ENCODE measurements around the gene TFF1.

The TFF1 gene

GRCh38 chr21:42376338-42376982 lies 10.1 kb upstream of the TFF1 start:
- Histone ChIP-seq H3K36me3 (replicated peaks; ENCODE audit: low read depth, low read length) (no peaks in the 10 kb centered on the region), H4K20me1 (ENCODE audit: insufficient read depth, low read length) (no peaks in the 10 kb centered on the region), H3K4me1 (ENCODE audit: low read length) (no peaks in the 10 kb centered on the region), H3K9ac (ENCODE audit: low read length) (no peak overlapping the region), H3K79me2 (ENCODE audit: low read length) (no peaks in the 10 kb centered on the region), H3K4me3 (ENCODE audit: low read length) (no peak overlapping the region), H2AFZ (ENCODE audit: low read depth, low read length) (no peak overlapping the region), H3K9me3 (ENCODE audit: insufficient read depth, low read length) (no peaks in the 10 kb centered on the region), H3K27me3 (ENCODE audit: low read depth, low read length) (no peaks in the 10 kb centered on the region), H3K27ac (ENCODE audit: low read length) (no peak overlapping the region), H3K4me2 (ENCODE audit: low read length) (no peak overlapping the region)
- TF ChIP-seq, protein P1, sequence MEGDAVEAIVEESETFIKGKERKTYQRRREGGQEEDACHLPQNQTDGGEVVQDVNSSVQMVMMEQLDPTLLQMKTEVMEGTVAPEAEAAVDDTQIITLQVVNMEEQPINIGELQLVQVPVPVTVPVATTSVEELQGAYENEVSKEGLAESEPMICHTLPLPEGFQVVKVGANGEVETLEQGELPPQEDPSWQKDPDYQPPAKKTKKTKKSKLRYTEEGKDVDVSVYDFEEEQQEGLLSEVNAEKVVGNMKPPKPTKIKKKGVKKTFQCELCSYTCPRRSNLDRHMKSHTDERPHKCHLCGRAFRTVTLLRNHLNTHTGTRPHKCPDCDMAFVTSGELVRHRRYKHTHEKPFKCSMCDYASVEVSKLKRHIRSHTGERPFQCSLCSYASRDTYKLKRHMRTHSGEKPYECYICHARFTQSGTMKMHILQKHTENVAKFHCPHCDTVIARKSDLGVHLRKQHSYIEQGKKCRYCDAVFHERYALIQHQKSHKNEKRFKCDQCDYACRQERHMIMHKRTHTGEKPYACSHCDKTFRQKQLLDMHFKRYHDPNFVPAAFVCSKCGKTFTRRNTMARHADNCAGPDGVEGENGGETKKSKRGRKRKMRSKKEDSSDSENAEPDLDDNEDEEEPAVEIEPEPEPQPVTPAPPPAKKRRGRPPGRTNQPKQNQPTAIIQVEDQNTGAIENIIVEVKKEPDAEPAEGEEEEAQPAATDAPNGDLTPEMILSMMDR (IDR thresholded peaks at IDR 0.05; ENCODE audit: low read depth, low read length) = no peak
- no peak for TF ChIP-seq EZH2phosphoT487 (IDR thresholded peaks at IDR 0.05; ENCODE audit: low read depth)

GRCh38 chr21:42375966-42376337 lies 9.6 kb upstream of the TFF1 start:
- no peak overlapping the region for H2AFZ ChIP-seq (ENCODE audit: low read depth, low read length)
- H3K4me1 ChIP-seq (ENCODE audit: low read length) = no peaks in the 10 kb centered on the region
- no peaks in the 10 kb centered on the region for H3K36me3 ChIP-seq (replicated peaks; ENCODE audit: low read depth, low read length)
- H3K27me3 ChIP-seq (ENCODE audit: low read depth, low read length) = no peaks in the 10 kb centered on the region
- H4K20me1 ChIP-seq (ENCODE audit: insufficient read depth, low read length) = no peaks in the 10 kb centered on the region
- H3K9me3 ChIP-seq (ENCODE audit: insufficient read depth, low read length) = no peaks in the 10 kb centered on the region
- no peaks in the 10 kb centered on the region for H3K79me2 ChIP-seq (ENCODE audit: low read length)
- no peak overlapping the region for H3K4me3 ChIP-seq (ENCODE audit: low read length)
- no peak overlapping the region for H3K9ac ChIP-seq (ENCODE audit: low read length)
- H3K27ac ChIP-seq (ENCODE audit: low read length) = no peak overlapping the region
- no peak overlapping the region for H3K4me2 ChIP-seq (ENCODE audit: low read length)
- TF ChIP-seq, protein P1 (IDR thresholded peaks at IDR 0.05; ENCODE audit: low read depth, low read length) = no peak

DNA sequence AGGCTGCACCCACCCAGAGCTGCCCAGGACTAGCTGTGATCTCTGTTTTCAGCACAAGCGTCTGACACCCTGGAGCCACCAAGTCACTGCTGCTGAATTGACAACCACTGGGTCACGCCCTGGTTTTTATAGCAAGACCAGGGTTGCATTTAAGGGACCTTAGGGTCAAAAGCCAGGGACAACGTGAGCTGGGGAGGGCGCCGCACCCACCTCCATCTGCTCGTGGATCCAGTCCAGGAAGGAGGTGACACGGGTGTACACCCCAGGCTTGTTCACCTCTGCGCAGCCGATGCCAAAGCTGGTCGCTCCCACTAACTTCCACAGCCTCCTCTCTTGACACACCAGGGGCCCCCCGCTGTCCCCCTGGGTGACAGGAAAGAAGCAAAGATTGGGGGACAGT lies 9.2 kb upstream of the TFF1 start:
- TF ChIP-seq, protein P1 (IDR thresholded peaks at IDR 0.05; ENCODE audit: low read depth, low read length) = no peak
- TF ChIP-seq EZH2phosphoT487 (IDR thresholded peaks at IDR 0.05; ENCODE audit: low read depth) = no peak
- Histone ChIP-seq H3K4me1 (ENCODE audit: low read length) (no peaks in the 10 kb centered on the region), H3K4me2 (ENCODE audit: low read length) (no peak overlapping the region)

GRCh38 chr21:42374864-42375499 lies 8.6 kb upstream of the TFF1 start:
- Histone ChIP-seq H2AFZ (ENCODE audit: low read depth, low read length) (no peak overlapping the region), H3K4me2 (ENCODE audit: low read length) (no peak overlapping the region), H3K4me1 (ENCODE audit: low read length) (no peaks in the 10 kb centered on the region), H3K79me2 (ENCODE audit: low read length) (no peaks in the 10 kb centered on the region), H3K27me3 (ENCODE audit: low read depth, low read length) (no peaks in the 10 kb centered on the region), H3K9me3 (ENCODE audit: insufficient read depth, low read length) (no peaks in the 10 kb centered on the region), H4K20me1 (ENCODE audit: insufficient read depth, low read length) (no peaks in the 10 kb centered on the region), H3K9ac (ENCODE audit: low read length) (no peak overlapping the region), H3K4me3 (ENCODE audit: low read length) (no peak overlapping the region), H3K36me3 (replicated peaks; ENCODE audit: low read depth, low read length) (no peaks in the 10 kb centered on the region), H3K27ac (ENCODE audit: low read length) (no peak overlapping the region)
- TF ChIP-seq, protein P1 (IDR thresholded peaks at IDR 0.05; ENCODE audit: low read depth, low read length) = no peak
- no peak for TF ChIP-seq EZH2phosphoT487 (IDR thresholded peaks at IDR 0.05; ENCODE audit: low read depth)

More for the DNA sequence above, 9.2 kb upstream of the TFF1 start:
- Histone ChIP-seq H2AFZ (ENCODE audit: low read depth, low read length) (no peak overlapping the region), H3K4me3 (ENCODE audit: low read length) (no peak overlapping the region), H3K79me2 (ENCODE audit: low read length) (no peaks in the 10 kb centered on the region), H3K36me3 (replicated peaks; ENCODE audit: low read depth, low read length) (no peaks in the 10 kb centered on the region), H4K20me1 (ENCODE audit: insufficient read depth, low read length) (no peaks in the 10 kb centered on the region), H3K9me3 (ENCODE audit: insufficient read depth, low read length) (no peaks in the 10 kb centered on the region), H3K27me3 (ENCODE audit: low read depth, low read length) (no peaks in the 10 kb centered on the region), H3K9ac (ENCODE audit: low read length) (no peak overlapping the region), H3K27ac (ENCODE audit: low read length) (no peak overlapping the region)

Data from OCI-LY3 (cell line).